Chondrocyte (in vitro differentiated cells): ENCODE results near the gene GJE1. TPM values are rescaled to one million over a fixed set of nuclear protein-coding genes. Genes with fewer than 3 reads are reported as not detected.

Experiments
- DNase-seq: peaks from one replicate; pipeline ENCODE4 v3.0.0; 2021; ENCODE audit warnings: mixed read lengths, low spot score
- H3K27ac Mint-ChIP-seq: one replicate; pipeline ENCODE4 v1.8.0; 2021; ENCODE audit warnings: mild to moderate bottlenecking, moderate library complexity, mixed read lengths; ENCODE audit not compliant: unreplicated experiment
- H3K27me3 Mint-ChIP-seq: 2 replicates; pipeline ENCODE4 v1.8.0; 2021; ENCODE audit warnings: low read depth, mixed read lengths
- H3K36me3 Mint-ChIP-seq: 2 replicates; pipeline ENCODE4 v1.8.0; 2021; ENCODE audit warnings: low read depth, mixed read lengths
- H3K4me1 Mint-ChIP-seq: 2 replicates; pipeline ENCODE4 v1.8.0; 2021; ENCODE audit warnings: low read depth, mild to moderate bottlenecking, mixed read lengths
- H3K4me3 Mint-ChIP-seq: one replicate; pipeline ENCODE4 v1.8.0; 2021; ENCODE audit warnings: mild to moderate bottlenecking, moderate library complexity, mixed read lengths; ENCODE audit not compliant: unreplicated experiment
- H3K9me3 Mint-ChIP-seq: 2 replicates; pipeline ENCODE4 v1.8.0; 2021; ENCODE audit warnings: low read depth, mixed read lengths
- total RNA-seq: library from RNA; stranded (reverse); gene quantifications from 3 replicates; pipeline ENCODE4 v1.2.1, GENCODE V29; 2021
- TF ChIP-seq, protein P1 (sequence below): fragments of 200-600 bp; sonication (generic); IDR thresholded peaks from 2 replicates; pipeline ENCODE4 v1.5.0; 2021; ENCODE audit warnings: antibody characterized with exemption, mild to moderate bottlenecking, moderate library complexity

The GJE1 gene
- total RNA-seq, 1 donor from 2014 or later: not detected

DNA sequence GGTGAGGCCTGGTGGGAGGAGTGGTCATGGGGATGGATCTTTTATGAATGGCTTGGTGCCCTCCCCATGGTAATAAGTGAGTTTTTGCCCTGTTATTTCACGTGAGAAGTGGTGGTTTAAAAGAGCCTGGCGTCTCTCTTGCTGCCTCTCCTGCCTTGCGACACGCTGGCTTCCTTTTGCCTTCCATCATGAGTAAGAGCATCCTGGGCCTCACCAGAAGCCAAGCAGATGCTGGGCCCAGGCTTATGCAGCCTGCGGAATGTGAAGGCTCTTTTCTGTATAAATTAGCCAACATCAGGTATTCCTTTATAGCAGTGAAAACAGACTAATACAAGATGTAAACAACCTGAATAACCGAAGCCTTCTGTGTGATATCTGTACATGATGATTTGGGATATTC, 42.0 kb downstream of the GJE1 start:
- Mint-ChIP-seq H3K27ac (no peak overlapping the region), H3K36me3 (peaks cover 34% of the 10 kb centered on the region), H3K4me1 (no peaks in the 10 kb centered on the region), H3K27me3 (no peaks in the 10 kb centered on the region), H3K9me3 (peaks cover 14% of the 10 kb centered on the region), H3K4me3 (no peak overlapping the region)
- no peak for DNase-seq
- TF ChIP-seq, protein P1, sequence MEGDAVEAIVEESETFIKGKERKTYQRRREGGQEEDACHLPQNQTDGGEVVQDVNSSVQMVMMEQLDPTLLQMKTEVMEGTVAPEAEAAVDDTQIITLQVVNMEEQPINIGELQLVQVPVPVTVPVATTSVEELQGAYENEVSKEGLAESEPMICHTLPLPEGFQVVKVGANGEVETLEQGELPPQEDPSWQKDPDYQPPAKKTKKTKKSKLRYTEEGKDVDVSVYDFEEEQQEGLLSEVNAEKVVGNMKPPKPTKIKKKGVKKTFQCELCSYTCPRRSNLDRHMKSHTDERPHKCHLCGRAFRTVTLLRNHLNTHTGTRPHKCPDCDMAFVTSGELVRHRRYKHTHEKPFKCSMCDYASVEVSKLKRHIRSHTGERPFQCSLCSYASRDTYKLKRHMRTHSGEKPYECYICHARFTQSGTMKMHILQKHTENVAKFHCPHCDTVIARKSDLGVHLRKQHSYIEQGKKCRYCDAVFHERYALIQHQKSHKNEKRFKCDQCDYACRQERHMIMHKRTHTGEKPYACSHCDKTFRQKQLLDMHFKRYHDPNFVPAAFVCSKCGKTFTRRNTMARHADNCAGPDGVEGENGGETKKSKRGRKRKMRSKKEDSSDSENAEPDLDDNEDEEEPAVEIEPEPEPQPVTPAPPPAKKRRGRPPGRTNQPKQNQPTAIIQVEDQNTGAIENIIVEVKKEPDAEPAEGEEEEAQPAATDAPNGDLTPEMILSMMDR: no peak

DNA sequence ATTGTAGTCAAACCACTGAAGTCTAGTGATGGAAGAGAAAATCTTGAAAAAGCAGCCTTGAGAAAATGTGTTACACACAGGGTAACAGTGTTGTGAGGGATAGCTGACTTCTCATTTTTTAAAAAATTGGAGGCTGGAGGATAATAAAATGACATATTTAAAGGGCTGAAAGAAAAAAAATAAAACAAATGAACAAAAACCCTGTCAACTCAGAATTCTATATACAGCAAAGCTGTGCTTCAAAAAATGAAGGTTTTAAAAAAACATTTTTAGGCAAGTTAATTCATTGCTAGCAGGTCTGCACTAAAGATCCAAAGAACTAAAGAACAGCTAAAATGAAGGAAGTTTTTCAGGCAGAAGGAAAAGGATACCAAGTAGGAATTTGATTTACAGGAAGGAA, 45.4 kb downstream of the GJE1 start:
- no peaks in the 10 kb centered on the region for H3K4me1 Mint-ChIP-seq
- no peak for DNase-seq
- H3K27me3 Mint-ChIP-seq: no peaks in the 10 kb centered on the region
- TF ChIP-seq, protein P1: no peak
- peaks cover 14% of the 10 kb centered on the region for H3K9me3 Mint-ChIP-seq
- no peak overlapping the region for H3K27ac Mint-ChIP-seq
- peaks cover 26% of the 10 kb centered on the region for H3K36me3 Mint-ChIP-seq
- H3K4me3 Mint-ChIP-seq: no peak overlapping the region

DNA sequence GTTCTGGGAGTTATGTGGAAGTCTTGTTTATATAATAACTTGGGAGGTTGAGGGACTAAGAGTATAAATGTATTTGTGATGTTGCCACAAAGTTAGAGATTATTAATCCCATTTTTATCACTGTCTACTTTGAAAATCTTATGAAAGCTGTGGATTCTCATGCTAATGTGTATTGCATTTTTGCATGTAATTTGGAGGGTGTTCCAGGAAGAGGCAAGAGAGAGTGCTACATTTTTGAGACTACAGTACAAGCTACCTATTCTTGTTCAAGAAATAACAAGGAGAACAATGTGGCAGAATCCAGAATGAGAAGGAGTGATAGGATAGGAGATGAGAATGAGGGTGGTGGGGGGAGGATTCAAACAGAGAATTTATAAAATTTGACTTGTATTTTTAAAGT, 49.3 kb downstream of the GJE1 start:
- TF ChIP-seq, protein P1: no peak
- Mint-ChIP-seq H3K27ac (no peak overlapping the region), H3K4me3 (no peak overlapping the region), H3K9me3 (peaks cover 11% of the 10 kb centered on the region), H3K36me3 (peaks cover 16% of the 10 kb centered on the region), H3K27me3 (no peaks in the 10 kb centered on the region), H3K4me1 (peaks cover 7% of the 10 kb centered on the region)
- no peak for DNase-seq

DNA sequence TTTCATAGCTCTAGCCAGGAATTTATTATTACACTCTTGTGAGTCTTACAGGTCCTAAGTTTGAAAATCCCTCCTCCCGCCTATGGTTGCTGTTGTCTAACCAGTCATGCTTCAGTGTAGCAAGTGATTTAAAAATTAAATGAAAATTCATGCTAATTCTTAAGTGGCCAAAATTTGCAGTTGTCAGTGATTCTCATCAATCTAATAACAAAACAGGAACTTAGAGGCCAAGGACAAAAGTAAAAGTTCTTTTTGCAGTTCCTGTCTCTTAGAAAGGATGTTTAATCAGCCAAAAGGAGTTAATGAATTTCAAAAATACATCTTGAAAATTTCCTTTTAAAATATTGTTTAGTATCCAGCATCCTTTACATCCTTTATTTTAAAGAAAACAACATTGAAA, 50.6 kb downstream of the GJE1 start:
- peaks cover 12% of the 10 kb centered on the region for H3K4me1 Mint-ChIP-seq
- no peaks in the 10 kb centered on the region for H3K27me3 Mint-ChIP-seq
- DNase-seq: no peak
- TF ChIP-seq, protein P1: no peak
- H3K9me3 Mint-ChIP-seq: peaks cover under 1% of the 10 kb centered on the region
- peaks cover 6% of the 10 kb centered on the region for H3K36me3 Mint-ChIP-seq
- H3K27ac Mint-ChIP-seq: no peak overlapping the region
- H3K4me3 Mint-ChIP-seq: no peak overlapping the region

DNA sequence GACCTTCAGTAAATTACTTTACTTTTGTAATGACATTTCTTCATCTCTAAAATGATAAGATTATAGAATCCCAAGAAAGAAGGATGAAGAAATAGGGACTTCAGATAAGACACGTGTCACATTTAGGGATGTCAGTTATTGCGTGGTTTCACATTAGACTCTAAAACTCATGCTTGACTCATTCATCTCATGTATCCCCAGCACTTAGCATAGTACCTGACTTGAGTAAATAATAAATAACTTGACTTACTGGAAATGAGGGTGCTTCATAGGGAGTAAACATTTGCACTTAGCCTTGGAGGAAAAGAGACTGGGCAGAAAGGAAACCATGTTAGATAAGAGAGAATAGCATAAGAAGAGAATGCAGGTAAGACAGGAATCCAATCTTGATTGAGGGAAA, 51.6 kb downstream of the GJE1 start:
- H3K36me3 Mint-ChIP-seq: peaks cover 3% of the 10 kb centered on the region
- no peaks in the 10 kb centered on the region for H3K27me3 Mint-ChIP-seq
- H3K4me1 Mint-ChIP-seq: peaks cover 16% of the 10 kb centered on the region
- no peak for DNase-seq
- no peaks in the 10 kb centered on the region for H3K9me3 Mint-ChIP-seq
- TF ChIP-seq, protein P1: no peak
- H3K4me3 Mint-ChIP-seq: no peak overlapping the region
- H3K27ac Mint-ChIP-seq: no peak overlapping the region

Other genes with a start within 250 kb of the GJE1 start
- gene NMBR, start 14.2 kb downstream of the GJE1 start, total RNA-seq: not detected in 3 replicates
- 35.9 to 44.5 TPM (median 39.3 TPM) in 3 replicates for gene VTA1, start 14.3 kb downstream of the GJE1 start, total RNA-seq
- gene ADGRG6, start 169.1 kb downstream of the GJE1 start, total RNA-seq: 1.7 to 2.5 TPM (median 2.5 TPM) in 3 replicates